Measurements from ENCODE around the gene LILRA6. TPM values are rescaled to one million over a fixed set of nuclear protein-coding genes. Genes with fewer than 3 reads are reported as not detected.

LILRA6 gene
- total RNA-seq, 2 experiments from 2014 or later = not detected

DNA sequence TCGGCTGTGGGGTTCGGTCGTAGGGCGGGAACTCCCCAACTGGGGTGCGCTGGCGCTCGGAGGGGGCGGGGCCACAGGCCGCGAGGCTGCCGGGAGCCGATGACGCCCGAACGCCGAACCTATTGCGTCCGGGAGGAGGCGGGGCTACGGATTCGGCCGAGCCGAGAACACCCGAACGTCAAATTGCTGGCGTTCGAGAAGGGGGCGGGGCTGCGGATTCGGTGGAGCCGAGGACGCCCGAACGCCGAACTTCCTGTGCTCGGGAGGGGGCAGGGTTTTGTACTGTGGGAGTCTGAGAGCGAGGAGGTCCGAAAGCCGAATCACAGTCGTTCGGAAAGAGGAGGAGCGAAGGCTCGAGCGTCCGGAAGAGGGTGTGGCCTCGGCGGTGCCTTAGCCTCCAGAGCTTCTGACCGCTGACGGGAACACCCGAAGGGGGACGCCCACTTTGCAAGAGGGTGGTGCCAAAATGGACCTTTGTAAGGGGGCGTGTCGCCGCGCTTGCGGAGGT, 52.0 kb downstream of the LILRA6 start:
- peak; percentile 100 for DNase-seq
- ATAC-seq = peak; percentile 65
- peaks cover 38% of the 10 kb centered on the region for H3K4me1 Mint-ChIP-seq
- H3K27ac Mint-ChIP-seq = peak overlapping the region; percentile 95
- H3K27me3 Mint-ChIP-seq = no peaks in the 10 kb centered on the region
- peak overlapping the region; percentile 80 for H3K4me3 Mint-ChIP-seq
- H3K9me3 Mint-ChIP-seq (ENCODE audit: low read depth) = no peaks in the 10 kb centered on the region
- peaks cover 17% of the 10 kb centered on the region for H3K36me3 Mint-ChIP-seq
- CTCF ChIA-PET = interaction anchor here (0.6 to 5.1 kb wide), 5 partner anchors 9 to 76 kb away, joined by 3 to 33 read pairs (median 4); partner anchors contain the start of genes CNOT3, LENG1 and RPS9

DNA sequence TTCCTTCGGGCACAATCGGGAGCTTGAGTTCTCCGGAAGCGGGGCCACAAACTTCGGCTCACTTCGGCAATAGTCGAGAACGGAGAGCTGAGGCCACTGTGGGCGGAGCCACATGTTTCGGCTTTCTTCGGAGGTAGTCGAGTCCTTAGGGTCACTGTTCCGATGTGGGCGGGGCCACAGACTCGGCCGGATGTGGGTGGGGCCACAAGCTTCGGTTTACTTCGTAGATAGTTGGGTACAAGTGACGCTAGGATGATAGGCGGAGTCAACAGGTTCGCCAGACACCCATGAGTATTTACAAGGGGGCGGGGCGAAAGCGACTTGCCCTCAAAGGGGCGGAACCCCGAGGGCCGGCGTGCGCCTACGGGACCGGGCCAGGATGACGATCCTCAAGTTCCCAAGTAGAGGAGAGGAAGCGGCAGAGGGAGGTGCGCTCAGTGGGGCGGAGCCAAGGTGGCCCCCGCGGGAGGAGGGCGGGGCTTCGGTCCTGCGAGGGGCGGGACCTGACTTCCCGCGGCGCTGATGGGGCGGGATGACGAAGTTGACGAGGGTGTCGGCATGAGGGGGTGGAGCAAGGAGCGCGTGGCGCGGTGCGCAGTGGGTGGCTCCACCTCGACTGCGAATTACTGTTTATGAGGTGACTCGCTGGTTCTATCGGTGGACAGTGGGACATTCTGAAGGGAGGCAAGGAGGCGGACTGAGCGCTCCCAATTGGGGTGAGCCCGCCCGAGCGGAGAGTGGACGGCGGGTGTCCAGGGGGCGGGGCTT, 52.7 kb downstream of the LILRA6 start:
- Mint-ChIP-seq H3K36me3 (peaks cover 17% of the 10 kb centered on the region), H3K9me3 (ENCODE audit: low read depth) (no peaks in the 10 kb centered on the region), H3K4me1 (peaks cover 38% of the 10 kb centered on the region), H3K4me3 (peak overlapping the region; percentile 80), H3K27ac (peak overlapping the region; percentile 95), H3K27me3 (no peaks in the 10 kb centered on the region)
- peak; percentile 60 for ATAC-seq
- CTCF ChIA-PET = interaction anchor here (0.6 to 5.1 kb wide), 18 partner anchors 9 to 518 kb away, joined by 3 to 33 read pairs (median 4); partner anchors contain the start of genes CNOT3, LENG1, PRPF31 and RPS9
- DNase-seq = peak; percentile 100

DNA sequence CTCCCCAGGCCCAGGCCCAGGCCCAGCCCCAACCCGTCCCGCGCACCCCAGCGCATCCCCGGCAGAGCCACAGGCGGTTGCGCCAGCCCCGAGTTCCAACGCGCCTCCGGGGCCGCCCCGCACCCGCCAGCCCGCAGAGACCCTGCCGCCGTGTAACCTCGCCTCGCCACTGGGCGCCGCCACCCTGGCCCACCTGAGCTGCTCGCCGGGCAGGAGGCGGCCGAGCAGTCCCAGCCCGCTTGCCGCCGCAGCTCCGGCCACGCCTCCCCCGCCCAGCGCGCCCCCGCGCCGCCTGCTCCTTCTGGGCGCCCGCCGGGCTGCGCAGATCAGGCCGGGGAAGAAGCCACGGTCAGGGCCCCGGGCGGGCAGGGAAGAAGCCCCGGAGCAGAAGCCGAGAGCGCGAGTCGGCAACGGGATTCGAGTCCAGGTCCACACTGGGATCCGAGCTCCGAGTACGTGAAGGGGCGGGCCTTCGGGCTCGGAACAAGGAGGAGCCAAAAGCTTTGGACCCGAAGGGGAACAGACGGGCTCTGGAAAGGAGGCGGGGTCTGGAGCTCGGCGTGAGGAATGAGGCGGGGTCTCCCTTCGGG, 53.4 kb downstream of the LILRA6 start, which contains the start of gene MBOAT7:
TSS of gene MBOAT7 (minus strand) at position 436 of the 590 bp plus-strand sequence. CDS start 1,072 bp downstream, outside the sequence.
- H3K4me3 Mint-ChIP-seq = peak within 1 kb of the TSS; percentile 80
- CTCF ChIA-PET = interaction anchor here (0.6 to 5.1 kb wide), 16 partner anchors 8 to 518 kb away, joined by 3 to 33 read pairs (median 4); partner anchors contain the start of genes CNOT3, LENG1, PRPF31 and RPS9
- H3K36me3 Mint-ChIP-seq = peaks cover 17% of the 10 kb centered on the region
- ATAC-seq (peak; percentile 8), DNase-seq (no peak)
- peak within 1 kb of the TSS; percentile 95 for H3K27ac Mint-ChIP-seq
- H3K4me1 Mint-ChIP-seq = peaks cover 38% of the 10 kb centered on the region
- no peaks in the 10 kb centered on the region for H3K9me3 Mint-ChIP-seq (ENCODE audit: low read depth)
- H3K27me3 Mint-ChIP-seq = no peaks in the 10 kb centered on the region

DNA sequence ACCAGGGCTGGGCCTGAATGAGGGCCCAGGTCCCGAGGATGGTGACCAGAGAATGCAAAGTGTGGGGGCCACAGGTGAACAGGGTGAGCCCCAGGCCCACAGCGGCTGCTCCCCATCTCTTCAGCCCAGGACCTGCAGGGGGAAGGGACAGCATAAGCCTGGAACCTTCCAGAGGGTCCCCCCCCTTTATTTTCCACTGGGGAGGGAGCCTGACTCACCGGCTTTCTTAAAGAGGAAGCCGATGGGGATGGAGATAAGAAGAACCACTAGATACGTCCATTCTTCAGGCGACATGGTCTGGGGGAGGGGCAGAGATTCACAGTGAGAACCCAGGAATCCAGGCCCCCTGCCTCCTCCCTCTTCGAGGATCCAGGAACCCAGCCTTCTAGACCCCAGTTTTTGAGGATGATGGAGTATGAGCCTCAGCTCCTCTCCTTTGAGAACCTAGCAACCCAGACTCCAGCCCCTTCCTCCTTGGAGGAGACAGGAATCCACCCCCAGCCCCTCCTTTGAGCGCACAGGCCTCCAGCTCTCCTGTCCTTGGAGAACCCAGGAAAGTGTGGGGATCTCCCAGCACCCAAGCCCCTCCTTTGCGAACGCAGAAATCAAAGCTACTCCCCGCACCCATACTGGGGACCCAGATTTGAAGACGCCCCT, 54.2 kb downstream of the LILRA6 start:
- Mint-ChIP-seq H3K9me3 (ENCODE audit: low read depth) (no peaks in the 10 kb centered on the region), H3K4me1 (peaks cover 37% of the 10 kb centered on the region), H3K4me3 (peak overlapping the region; percentile 80), H3K36me3 (peaks cover 16% of the 10 kb centered on the region), H3K27me3 (no peaks in the 10 kb centered on the region), H3K27ac (peak overlapping the region; percentile 83)
- no peak for ATAC-seq
- CTCF ChIA-PET = interaction anchor here (1.3 to 5.1 kb wide), 10 partner anchors 12 to 78 kb away, joined by 3 to 33 read pairs (median 8); partner anchors contain the start of genes CNOT3, LENG1, PRPF31 and RPS9
- peak; percentile 79 for DNase-seq

DNA sequence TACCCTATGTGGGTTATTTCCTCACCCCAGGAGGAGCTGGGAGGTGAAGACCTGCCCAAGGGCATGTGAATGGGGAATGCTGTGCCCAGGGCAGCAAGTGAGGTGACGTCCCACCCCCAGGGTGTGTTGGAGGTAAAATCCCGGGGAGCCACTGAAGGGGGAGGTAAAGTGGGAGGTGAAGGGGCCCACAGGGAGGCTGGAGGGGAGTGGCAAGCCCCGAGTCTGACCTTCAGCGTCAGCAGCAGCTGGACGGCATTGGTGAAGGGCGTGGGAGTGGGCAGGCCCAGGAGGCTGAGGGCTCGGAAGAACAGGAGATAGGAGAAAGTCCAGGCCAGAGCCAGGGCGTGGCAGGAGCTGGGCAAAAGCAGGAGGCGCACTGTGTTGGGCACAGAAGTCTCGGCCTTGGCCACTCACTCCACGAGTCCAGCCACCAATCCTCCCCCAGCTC, 55.6 kb downstream of the LILRA6 start:
- no peak for DNase-seq
- peak overlapping the region; percentile 80 for H3K4me3 Mint-ChIP-seq
- peaks cover 12% of the 10 kb centered on the region for H3K36me3 Mint-ChIP-seq
- H3K27me3 Mint-ChIP-seq = no peaks in the 10 kb centered on the region
- H3K4me1 Mint-ChIP-seq = peaks cover 24% of the 10 kb centered on the region
- CTCF ChIA-PET = interaction anchor here (2.6 kb wide), 1 partner anchor 17 kb away, joined by 6 read pairs; no protein-coding TSS in a partner anchor
- no peak overlapping the region for H3K27ac Mint-ChIP-seq
- ATAC-seq = no peak
- H3K9me3 Mint-ChIP-seq (ENCODE audit: low read depth) = no peaks in the 10 kb centered on the region

Small RNA genes lying within 50 kb of the gene (microRNA-seq; reads per million reads assigned to microRNA genes)
- not detected for gene MIR4752

Other genes with a start within 250 kb of the LILRA6 start
- not detected for gene VSTM1, start 178.9 kb downstream of the LILRA6 start, total RNA-seq
- not detected for gene TARM1, start 161.4 kb downstream of the LILRA6 start, total RNA-seq
- gene OSCAR, start 142.0 kb downstream of the LILRA6 start, total RNA-seq = under 1 TPM; 0.44 to 0.47 TPM
- 100 to 1,000 TPM; 121 to 127 TPM for gene NDUFA3, start 139.9 kb downstream of the LILRA6 start, total RNA-seq
- gene TFPT, start 127.1 kb downstream of the LILRA6 start, total RNA-seq = 10 to 100 TPM; 49.4 to 50.5 TPM
- 10 to 100 TPM; 63.6 to 89.0 TPM for gene PRPF31, start 127.0 kb downstream of the LILRA6 start, total RNA-seq
- 10 to 100 TPM; 67.5 to 83.1 TPM for gene CNOT3, start 105.0 kb downstream of the LILRA6 start, total RNA-seq
- gene LENG1, start 83.1 kb downstream of the LILRA6 start, total RNA-seq = 1 to 10 TPM; 8.0 to 8.6 TPM
- 1 to 10 TPM in 1 of 2 experiments, under 1 TPM in 1; 0.89 to 1.3 TPM for gene TMC4, start 69.6 kb downstream of the LILRA6 start, total RNA-seq
- 10 to 100 TPM; 54.7 to 76.3 TPM for gene MBOAT7, start 53.2 kb downstream of the LILRA6 start, total RNA-seq
- 10 to 100 TPM; 11.4 to 13.5 TPM for gene TSEN34, start 51.5 kb downstream of the LILRA6 start, total RNA-seq
- gene RPS9, start 41.9 kb downstream of the LILRA6 start, total RNA-seq = 1,000 to 10,000 TPM; 1,212 to 1,220 TPM
- gene LILRB3, start 19.8 kb downstream of the LILRA6 start, total RNA-seq = under 1 TPM in 1 of 2 experiments, not detected in 1; 0.35 TPM
- gene LILRB5, start 14.5 kb upstream of the LILRA6 start, total RNA-seq = not detected
- not detected for gene LILRB2, start 38.3 kb upstream of the LILRA6 start, total RNA-seq
- gene LILRA5, start 70.4 kb upstream of the LILRA6 start, total RNA-seq = not detected
- gene LILRA4, start 96.4 kb upstream of the LILRA6 start, total RNA-seq = not detected
- 10 to 100 TPM; 64.1 to 71.6 TPM for gene LAIR1, start 122.1 kb upstream of the LILRA6 start, total RNA-seq
- 1 to 10 TPM in 1 of 2 experiments, under 1 TPM in 1; 0.93 to 1.2 TPM for gene TTYH1, start 172.7 kb upstream of the LILRA6 start, total RNA-seq
- 100 to 1,000 TPM; 191 to 282 TPM for gene LENG8, start 206.4 kb upstream of the LILRA6 start, total RNA-seq
- 1 to 10 TPM; 6.3 to 7.2 TPM for gene LENG9, start 221.0 kb upstream of the LILRA6 start, total RNA-seq
- gene CDC42EP5, start 230.5 kb upstream of the LILRA6 start, total RNA-seq = under 1 TPM in 1 of 2 experiments, not detected in 1; 0.61 TPM